ENCODE data around the gene CLEC4G.

DNA sequence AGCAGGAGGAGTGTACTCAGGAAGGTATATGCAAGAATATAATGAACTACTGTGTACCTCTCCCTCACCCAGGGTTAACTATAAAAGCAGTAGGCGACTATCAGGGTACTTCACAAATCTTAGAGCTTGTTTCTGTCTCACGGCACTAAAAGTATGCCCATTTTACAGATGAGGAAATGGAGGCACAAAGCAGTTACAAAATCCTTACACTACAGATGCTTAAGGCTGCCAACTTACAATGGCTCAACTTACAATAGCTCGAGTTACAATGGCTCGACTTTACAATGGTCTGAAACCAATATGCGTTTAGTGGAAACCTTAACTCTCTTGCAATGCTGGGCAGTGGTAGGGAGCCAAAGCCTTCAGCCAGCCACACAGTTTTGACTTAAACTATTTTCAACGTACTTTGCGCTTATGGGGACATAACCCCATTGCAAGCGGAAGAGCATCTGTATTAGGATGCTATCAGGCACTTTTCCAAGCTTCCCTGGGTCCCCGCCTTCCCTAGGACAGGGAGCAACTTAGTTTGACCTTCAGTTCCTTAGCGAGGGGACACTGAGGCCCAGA, 34.1 kb downstream of the CLEC4G start:
- no peak for TF ChIP-seq EZH2phosphoT487 (IDR thresholded peaks at IDR 0.05; ENCODE audit: low read length)
- TF ChIP-seq, protein P1, sequence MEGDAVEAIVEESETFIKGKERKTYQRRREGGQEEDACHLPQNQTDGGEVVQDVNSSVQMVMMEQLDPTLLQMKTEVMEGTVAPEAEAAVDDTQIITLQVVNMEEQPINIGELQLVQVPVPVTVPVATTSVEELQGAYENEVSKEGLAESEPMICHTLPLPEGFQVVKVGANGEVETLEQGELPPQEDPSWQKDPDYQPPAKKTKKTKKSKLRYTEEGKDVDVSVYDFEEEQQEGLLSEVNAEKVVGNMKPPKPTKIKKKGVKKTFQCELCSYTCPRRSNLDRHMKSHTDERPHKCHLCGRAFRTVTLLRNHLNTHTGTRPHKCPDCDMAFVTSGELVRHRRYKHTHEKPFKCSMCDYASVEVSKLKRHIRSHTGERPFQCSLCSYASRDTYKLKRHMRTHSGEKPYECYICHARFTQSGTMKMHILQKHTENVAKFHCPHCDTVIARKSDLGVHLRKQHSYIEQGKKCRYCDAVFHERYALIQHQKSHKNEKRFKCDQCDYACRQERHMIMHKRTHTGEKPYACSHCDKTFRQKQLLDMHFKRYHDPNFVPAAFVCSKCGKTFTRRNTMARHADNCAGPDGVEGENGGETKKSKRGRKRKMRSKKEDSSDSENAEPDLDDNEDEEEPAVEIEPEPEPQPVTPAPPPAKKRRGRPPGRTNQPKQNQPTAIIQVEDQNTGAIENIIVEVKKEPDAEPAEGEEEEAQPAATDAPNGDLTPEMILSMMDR (IDR thresholded peaks at IDR 0.05; ENCODE audit: low read length) = no peak
